PC-3 (cell line): ENCODE measurements around the gene THAP6. TPM values are rescaled to one million over a fixed set of nuclear protein-coding genes. Genes with fewer than 3 reads are reported as not detected.
"Not testable (repeated sequence)": the region's sequence is repeated elsewhere in the genome, so short reads cannot be mapped to it uniquely, and the experiment has no call there.

Experiments
- ATAC-seq: fragments of 200-7000 bp; cut with Tn5 transposase; 2 replicates; pipeline ENCODE4 v1.9.1; 2020; ENCODE audit warnings: mild to moderate bottlenecking, moderate library complexity
- BruUV-seq: library from RNA; stranded (reverse); fragments of 400-500 nt; replicated peaks from 2 replicates; lab custom pipeline; 2021; lab: Mats Ljungman, UMichigan
- CTCF ChIA-PET: fragments of 300-600 bp; sonication (Branson Sonifier 250); formaldehyde crosslinking; loops from one replicate; lab custom pipeline; 2022; ENCODE audit warnings: antibody characterized with exemption; lab: Charles Lee
- POLR2A ChIA-PET: fragments of 300-600 bp; sonication (Branson Sonifier 250); formaldehyde crosslinking; loops from one replicate; lab custom pipeline; 2022; ENCODE audit warnings: antibody characterized with exemption; ENCODE audit not compliant: unreplicated experiment; lab: Charles Lee
- DNase-seq: peaks from one replicate; pipeline ENCODE4 v3.0.0-alpha.2; 2015
- H2AFZ ChIP-seq: fragments of 300-600 bp; sonication (generic); 2 replicates; pipeline ENCODE4 v1.6.0; 2016; ENCODE audit warnings: antibody characterized with exemption, low read length
- H3F3A ChIP-seq: fragments of 300-600 bp; sonication (generic); one replicate; pipeline ENCODE4 v1.6.0; 2017; ENCODE audit warnings: antibody characterized with exemption, low read length, control low read depth, mild to moderate bottlenecking; ENCODE audit not compliant: unreplicated experiment
- H3K27ac ChIP-seq: fragments of 300-600 bp; sonication (generic); 2 replicates; pipeline ENCODE4 v1.5.1; 2016; ENCODE audit warnings: mild to moderate bottlenecking, low read length
- H3K27me3 ChIP-seq: fragments of 300-600 bp; sonication (generic); 2 replicates; pipeline ENCODE4 v1.6.1; 2016; ENCODE audit warnings: low read length, mixed read lengths
- H3K36me3 ChIP-seq: fragments of 300-600 bp; sonication (generic); 2 replicates; pipeline ENCODE4 v1.6.1; 2016; ENCODE audit warnings: low read depth, mixed run types, low read length, mixed read lengths
- H3K4me1 ChIP-seq: fragments of 300-600 bp; sonication (generic); 2 replicates; pipeline ENCODE4 v1.5.1; 2016; ENCODE audit warnings: low read length; ENCODE audit not compliant: insufficient read depth
- H3K4me2 ChIP-seq: fragments of 300-600 bp; sonication (generic); 2 replicates; pipeline ENCODE4 v1.6.0; 2016; ENCODE audit warnings: low read length
- H3K4me3 ChIP-seq: fragments of 300-600 bp; sonication (generic); 2 replicates; pipeline ENCODE4 v1.5.1; 2016; ENCODE audit warnings: mild to moderate bottlenecking, low read length, mixed read lengths
- H3K79me2 ChIP-seq: fragments of 300-600 bp; sonication (generic); 2 replicates; pipeline ENCODE4 v1.6.1; 2017; ENCODE audit warnings: low read length, mixed read lengths
- H3K9ac ChIP-seq: fragments of 300-600 bp; sonication (generic); 2 replicates; pipeline ENCODE4 v1.6.0; 2016; ENCODE audit warnings: mild to moderate bottlenecking, low read length
- H3K9me2 ChIP-seq: fragments of 300-600 bp; sonication (generic); replicated peaks from 2 replicates; pipeline ENCODE4 v1.6.1; 2016; ENCODE audit warnings: mixed run types, low read length, mixed read lengths
- H3K9me3 ChIP-seq: fragments of 300-600 bp; sonication (generic); 2 replicates; pipeline ENCODE4 v1.6.1; 2016; ENCODE audit warnings: low read length, mixed read lengths
- H4K20me1 ChIP-seq: fragments of 300-600 bp; sonication (generic); 2 replicates; pipeline ENCODE4 v1.6.1; 2016; ENCODE audit warnings: low read length, mixed read lengths
- EZH2 ChIP-seq: fragments of 300-600 bp; sonication (generic); IDR thresholded peaks from one replicate; pipeline ENCODE4 v1.6.1; 2017; ENCODE audit warnings: antibody characterized with exemption, mild to moderate bottlenecking, low read length; ENCODE audit not compliant: unreplicated experiment
- EZH2phosphoT487 ChIP-seq: fragments of 300-600 bp; sonication (generic); IDR thresholded peaks from 2 replicates; pipeline ENCODE4 v1.6.1; 2018; ENCODE audit warnings: mild to moderate bottlenecking, antibody characterized with exemption, low read length, borderline replicate concordance
- intact Hi-C: fragments of 100-400 bp; cut with micrococcal nuclease; formaldehyde crosslinking; loops from 2 replicates; pipeline ENCODE4 v1.9.0; 2023
- total RNA-seq: library from RNA; depleted of rRNA; stranded (reverse); fragments of >200 nt; gene quantifications from 2 replicates; pipeline ENCODE4 v1.2.3, GENCODE V29; 2014
- TF ChIP-seq, protein P1 (sequence below): fragments of 300-600 bp; sonication (generic); conservative IDR thresholded peaks from 2 replicates; pipeline ENCODE4 v1.5.1; 2017; ENCODE audit warnings: antibody characterized with exemption, low read depth, mild to moderate bottlenecking, low read length

Gene THAP6
- total RNA-seq, 1 experiment from 2014 or later = 8.7 TPM

DNA sequence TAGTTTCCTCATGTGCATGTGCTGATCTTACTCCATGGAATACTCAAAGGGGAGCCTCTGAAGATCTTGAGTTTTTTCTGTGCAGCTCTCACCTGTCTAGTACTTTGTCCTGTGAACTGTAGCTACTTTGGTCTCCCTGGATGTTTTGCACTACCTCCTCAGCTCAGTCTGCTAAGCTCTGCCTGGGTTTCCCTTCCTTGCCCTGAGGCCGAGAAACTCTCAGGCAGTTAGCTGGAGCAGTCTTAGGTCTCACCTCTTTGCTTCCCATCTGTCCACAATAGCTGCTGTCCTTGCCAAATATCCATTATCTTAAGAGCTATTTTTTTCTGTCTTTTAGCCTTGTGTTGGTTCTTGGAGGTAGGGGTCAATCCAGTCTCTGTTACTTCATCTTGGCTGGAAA is 11.6 kb downstream of the THAP6 start:
- DNase-seq (no peak), ATAC-seq (no peak)
- Histone ChIP-seq H3K4me1 (no peaks in the 10 kb centered on the region), H3K36me3 (peaks cover 30% of the 10 kb centered on the region; the same call in 1 of the 2 replicates), H3K79me2 (no peaks in the 10 kb centered on the region), H3K9me2 (no peaks in the 10 kb centered on the region), H3K27me3 (no peaks in the 10 kb centered on the region), H3K4me2 (no peak overlapping the region), H3K9me3 (no peaks in the 10 kb centered on the region), H3K27ac (no peak overlapping the region), H3F3A (no peaks in the 10 kb centered on the region), H3K9ac (no peak overlapping the region), H3K4me3 (no peak overlapping the region), H2AFZ (no peak overlapping the region), H4K20me1 (no peaks in the 10 kb centered on the region)
- BruUV-seq = no TSS peak
- ChIA-PET POLR2A (no interaction called here), CTCF (interaction anchor here (0.6 kb wide), 1 partner anchor 215 kb away, joined by 4 read pairs; no protein-coding TSS in a partner anchor)
- TF ChIP-seq, protein P1, sequence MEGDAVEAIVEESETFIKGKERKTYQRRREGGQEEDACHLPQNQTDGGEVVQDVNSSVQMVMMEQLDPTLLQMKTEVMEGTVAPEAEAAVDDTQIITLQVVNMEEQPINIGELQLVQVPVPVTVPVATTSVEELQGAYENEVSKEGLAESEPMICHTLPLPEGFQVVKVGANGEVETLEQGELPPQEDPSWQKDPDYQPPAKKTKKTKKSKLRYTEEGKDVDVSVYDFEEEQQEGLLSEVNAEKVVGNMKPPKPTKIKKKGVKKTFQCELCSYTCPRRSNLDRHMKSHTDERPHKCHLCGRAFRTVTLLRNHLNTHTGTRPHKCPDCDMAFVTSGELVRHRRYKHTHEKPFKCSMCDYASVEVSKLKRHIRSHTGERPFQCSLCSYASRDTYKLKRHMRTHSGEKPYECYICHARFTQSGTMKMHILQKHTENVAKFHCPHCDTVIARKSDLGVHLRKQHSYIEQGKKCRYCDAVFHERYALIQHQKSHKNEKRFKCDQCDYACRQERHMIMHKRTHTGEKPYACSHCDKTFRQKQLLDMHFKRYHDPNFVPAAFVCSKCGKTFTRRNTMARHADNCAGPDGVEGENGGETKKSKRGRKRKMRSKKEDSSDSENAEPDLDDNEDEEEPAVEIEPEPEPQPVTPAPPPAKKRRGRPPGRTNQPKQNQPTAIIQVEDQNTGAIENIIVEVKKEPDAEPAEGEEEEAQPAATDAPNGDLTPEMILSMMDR = no peak
- no peak for TF ChIP-seq EZH2phosphoT487
- TF ChIP-seq EZH2 = no peak
- intact Hi-C loops = no loop called here

DNA sequence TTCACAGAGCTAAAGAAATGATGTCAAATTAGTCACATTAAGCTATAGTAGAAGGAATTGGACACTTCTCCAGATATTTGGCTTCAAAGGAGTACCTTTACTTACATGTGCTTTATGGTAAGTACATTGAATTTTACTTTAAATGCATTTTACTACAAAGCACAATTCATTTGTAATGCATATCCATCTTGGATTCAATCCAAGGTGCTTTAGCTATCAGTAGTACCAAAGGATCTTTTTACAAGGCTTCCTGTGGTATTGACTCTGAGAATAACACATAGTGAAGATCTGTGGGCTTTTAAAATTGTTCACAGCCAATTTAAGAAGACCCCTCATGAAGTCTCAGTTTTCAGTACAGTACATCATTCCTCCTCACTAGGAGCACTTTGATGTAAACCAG is 13.2 kb downstream of the THAP6 start:
- ChIA-PET POLR2A (no interaction called here), CTCF (no interaction called here)
- Histone ChIP-seq H3K9me2 (no peaks in the 10 kb centered on the region), H3K9me3 (no peaks in the 10 kb centered on the region), H3K4me3 (no peak overlapping the region), H3K9ac (no peak overlapping the region), H2AFZ (no peak overlapping the region), H3K79me2 (no peaks in the 10 kb centered on the region), H3K4me1 (no peaks in the 10 kb centered on the region), H3K4me2 (no peak overlapping the region), H3K36me3 (peaks cover 38% of the 10 kb centered on the region), H3K27me3 (no peaks in the 10 kb centered on the region), H3K27ac (no peak overlapping the region), H4K20me1 (no peaks in the 10 kb centered on the region), H3F3A (no peaks in the 10 kb centered on the region)
- no peak for ATAC-seq
- TF ChIP-seq EZH2phosphoT487 = no peak
- TF ChIP-seq, protein P1 = no peak
- no peak for TF ChIP-seq EZH2
- no peak for DNase-seq
- intact Hi-C loops = no loop called here
- no TSS peak for BruUV-seq

DNA sequence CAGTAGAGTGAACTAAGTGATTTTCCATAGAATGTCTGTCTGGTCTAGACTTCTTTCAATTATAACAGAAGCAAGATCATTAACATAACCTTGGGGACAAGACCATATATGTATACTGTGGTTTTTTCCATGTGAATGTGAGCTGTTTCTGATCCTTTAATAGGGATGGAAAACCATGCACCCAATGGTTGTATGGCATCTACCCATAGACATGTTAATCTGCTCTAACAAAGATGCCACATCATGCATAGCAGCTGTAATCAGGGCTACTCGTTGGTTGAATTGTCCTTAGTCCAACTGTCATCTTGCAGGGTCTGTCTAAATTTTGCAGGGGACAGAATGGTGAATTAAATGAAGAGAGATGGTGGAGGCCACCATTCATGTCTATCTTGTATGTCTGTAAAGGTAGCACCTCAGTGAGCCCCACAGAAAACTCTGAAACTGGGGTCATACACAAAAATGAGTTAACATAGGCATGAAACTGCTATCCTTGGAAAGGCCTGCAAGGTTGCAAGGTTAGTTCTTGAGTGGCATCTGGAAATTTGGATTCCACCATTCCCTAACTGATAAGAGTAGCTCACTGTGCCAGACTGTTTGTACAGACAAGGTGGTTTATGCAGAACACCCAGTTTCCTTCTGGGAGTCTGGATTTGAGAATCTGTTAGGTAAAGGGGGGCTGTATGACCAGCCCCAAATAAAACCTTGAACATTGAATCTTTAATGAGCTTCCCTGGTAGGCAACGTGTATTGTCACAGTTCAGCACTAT is 16.5 kb downstream of the THAP6 start:
- Histone ChIP-seq H3K9me2 (no peaks in the 10 kb centered on the region), H3F3A (no peaks in the 10 kb centered on the region), H3K36me3 (peaks cover 38% of the 10 kb centered on the region), H3K9me3 (no peaks in the 10 kb centered on the region), H2AFZ (no peak overlapping the region), H3K4me1 (no peaks in the 10 kb centered on the region), H3K79me2 (no peaks in the 10 kb centered on the region), H4K20me1 (no peaks in the 10 kb centered on the region), H3K27ac (no peak overlapping the region), H3K9ac (no peak overlapping the region), H3K4me3 (no peak overlapping the region), H3K4me2 (no peak overlapping the region), H3K27me3 (no peaks in the 10 kb centered on the region)
- no TSS peak for BruUV-seq
- TF ChIP-seq, protein P1 = no peak
- TF ChIP-seq EZH2 (no peak), EZH2phosphoT487 (no peak)
- no peak for DNase-seq
- ChIA-PET POLR2A (no interaction called here), CTCF (no interaction called here)
- ATAC-seq = no peak
- intact Hi-C loops = no loop called here

DNA sequence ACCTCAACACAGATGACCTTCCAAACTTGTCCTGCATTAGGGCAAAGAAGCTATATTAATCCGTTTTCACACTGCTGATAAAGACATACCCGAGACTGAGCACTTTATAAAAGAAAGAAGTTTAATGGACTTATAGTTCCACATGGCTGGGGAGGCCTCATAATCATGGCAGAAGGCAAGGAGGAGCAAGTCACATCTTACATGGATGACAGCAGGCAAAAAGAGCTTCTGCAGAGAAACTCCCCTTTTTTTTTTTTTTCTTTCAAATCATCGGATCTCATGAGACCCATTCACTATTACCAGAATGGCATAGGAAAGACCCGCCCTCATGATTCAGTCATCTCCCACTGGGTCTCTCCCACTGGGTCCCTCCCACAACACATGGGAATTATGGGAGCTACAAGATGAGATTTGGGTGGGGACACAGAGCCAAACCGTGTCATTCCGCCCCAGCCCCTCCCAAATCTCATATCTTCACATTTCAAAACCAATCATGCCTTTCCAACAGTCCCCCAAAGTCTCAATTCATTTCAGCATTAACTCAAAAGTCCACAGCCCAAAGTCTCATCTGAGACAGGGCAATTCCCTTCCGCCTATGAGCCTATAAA is 17.4 kb downstream of the THAP6 start:
- H3K4me1 ChIP-seq, H3K9me2 ChIP-seq, H3K27me3 ChIP-seq, H2AFZ ChIP-seq, H3K9me3 ChIP-seq, H3K79me2 ChIP-seq, intact Hi-C loops, H3K4me3 ChIP-seq, CTCF ChIA-PET, BruUV-seq, H4K20me1 ChIP-seq, H3K27ac ChIP-seq, DNase-seq, POLR2A ChIA-PET, H3K9ac ChIP-seq, H3K4me2 ChIP-seq, ATAC-seq, H3F3A ChIP-seq: not testable (repeated sequence)
- peaks cover 36% of the 10 kb centered on the region for H3K36me3 ChIP-seq
